Thyroid gland (tissue), 4 donors: ENCODE results near the gene PFDN6. TPM values are rescaled to one million over a fixed set of nuclear protein-coding genes. Genes with fewer than 3 reads are reported as not detected.

Experiments
- DNase-seq, 2 donors: peaks; one replicate each; pipeline ENCODE4 v3.0.0-alpha.2; 2019
- H3K27ac ChIP-seq, 3 donors: fragments of 200-600 bp; sonication (generic); 1 replicate in 2 of 3; 2 replicates in 1 of 3; pipeline ENCODE4 v1.5.1; 2016 to 2019; ENCODE audit warnings: mild to moderate bottlenecking in 1 of 3, moderate library complexity in 1 of 3
- H3K27me3 ChIP-seq: fragments of 200-600 bp; sonication (generic); one replicate; pipeline ENCODE4 v1.5.1; 2019
- H3K36me3 ChIP-seq, 2 donors: fragments of 200-600 bp; sonication (generic); one replicate each; pipeline ENCODE4 v1.5.1; 2016 to 2019
- H3K4me1 ChIP-seq, 2 donors: fragments of 200-600 bp; sonication (generic); one replicate each; pipeline ENCODE4 v1.5.1; 2017 to 2019
- H3K4me3 ChIP-seq, 3 donors: fragments of 200-600 bp; sonication (generic); replicated peaks in 1 of 3; 1 replicate in 2 of 3; 2 replicates in 1 of 3; pipeline ENCODE4 v1.5.1; 2016; ENCODE audit warnings: mild to moderate bottlenecking in 1 of 3
- H3K9me3 ChIP-seq: fragments of 200-600 bp; sonication (generic); one replicate; pipeline ENCODE4 v1.5.1; 2017
- POLR2A ChIP-seq, 2 donors: fragments of 450-650 bp; IDR thresholded peaks; one replicate each; pipeline ENCODE4 v1.6.1; 2017; ENCODE audit warnings: antibody characterized with exemption in 2 of 2, mild to moderate bottlenecking in 2 of 2, moderate library complexity in 1 of 2
- WGBS, 2 donors: methylation state at CpG; one replicate each; pipeline ENCODE4 v1.1.5; 2017; 5-methylcytosine and 5-hydroxymethylcytosine counted together
- intact Hi-C: fragments of 100-400 bp; cut with DNase I; formaldehyde crosslinking; loops from one replicate; pipeline ENCODE4 v1.15.1; 2023
- microRNA-seq: library from miRNA; unstranded; fragments of <30 nt; microRNA quantifications from one replicate; pipeline ENCODE4, GENCODE V29; 2016
- total RNA-seq, 4 donors: library from RNA; depleted of rRNA; stranded (reverse); fragments of >200 nt; gene quantifications; one replicate each; pipeline ENCODE4 v1.2.3, GENCODE V29; 2016
- TF ChIP-seq, protein P1 (sequence below), 6 experiments: fragments of 200-600 bp in 3 of 6; fragments of 450-650 bp in 3 of 6; sonication (generic) in 3 of 6; IDR thresholded peaks; one replicate each; pipeline ENCODE4 v1.5.1; 2016 to 2019; ENCODE audit warnings: antibody characterized with exemption in 6 of 6, mild to moderate bottlenecking in 2 of 6, inconsistent platforms in 1 of 6, moderate library complexity in 1 of 6

Gene PFDN6
- total RNA-seq, 4 donors from 2014 or later, result 29.1 to 51.9 (median 35.6) TPM

DNA sequence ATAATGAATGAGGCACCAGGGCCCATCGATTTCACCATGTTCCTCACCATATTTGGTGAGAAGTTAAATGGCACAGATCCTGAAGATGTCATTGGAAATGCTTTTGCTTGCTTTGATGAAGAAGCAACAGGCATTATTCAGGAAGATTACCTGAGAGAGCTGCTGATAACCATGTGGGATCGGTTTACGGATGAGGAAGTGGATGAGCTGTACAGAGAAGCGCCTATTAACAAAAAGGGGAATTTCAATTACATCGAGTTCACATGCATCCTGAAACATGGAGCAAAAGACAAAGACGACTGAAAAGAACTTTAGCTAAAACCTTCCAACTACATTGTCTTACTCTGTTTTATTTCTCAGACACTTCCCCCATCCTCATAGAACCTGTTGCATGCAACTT, 49.8 kb downstream of the PFDN6 start:
- Histone ChIP-seq H3K36me3 (no peaks in the 10 kb centered on the region), H3K4me1 (peaks cover under 1 to 1% of the 10 kb centered on the region in 2 donors), H3K27me3 (no peaks in the 10 kb centered on the region), H3K27ac (no peak overlapping the region), H3K9me3 (no peaks in the 10 kb centered on the region), H3K4me3 (no peak overlapping the region)
- WGBS, 2 donors, result 85 to 89% methylated on average over 6 of the region's 6 CpGs
- TF ChIP-seq, protein P1, sequence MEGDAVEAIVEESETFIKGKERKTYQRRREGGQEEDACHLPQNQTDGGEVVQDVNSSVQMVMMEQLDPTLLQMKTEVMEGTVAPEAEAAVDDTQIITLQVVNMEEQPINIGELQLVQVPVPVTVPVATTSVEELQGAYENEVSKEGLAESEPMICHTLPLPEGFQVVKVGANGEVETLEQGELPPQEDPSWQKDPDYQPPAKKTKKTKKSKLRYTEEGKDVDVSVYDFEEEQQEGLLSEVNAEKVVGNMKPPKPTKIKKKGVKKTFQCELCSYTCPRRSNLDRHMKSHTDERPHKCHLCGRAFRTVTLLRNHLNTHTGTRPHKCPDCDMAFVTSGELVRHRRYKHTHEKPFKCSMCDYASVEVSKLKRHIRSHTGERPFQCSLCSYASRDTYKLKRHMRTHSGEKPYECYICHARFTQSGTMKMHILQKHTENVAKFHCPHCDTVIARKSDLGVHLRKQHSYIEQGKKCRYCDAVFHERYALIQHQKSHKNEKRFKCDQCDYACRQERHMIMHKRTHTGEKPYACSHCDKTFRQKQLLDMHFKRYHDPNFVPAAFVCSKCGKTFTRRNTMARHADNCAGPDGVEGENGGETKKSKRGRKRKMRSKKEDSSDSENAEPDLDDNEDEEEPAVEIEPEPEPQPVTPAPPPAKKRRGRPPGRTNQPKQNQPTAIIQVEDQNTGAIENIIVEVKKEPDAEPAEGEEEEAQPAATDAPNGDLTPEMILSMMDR (IDR thresholded peaks at IDR 0.05), result no peak
- TF ChIP-seq POLR2A (IDR thresholded peaks at IDR 0.05), result no peak
- no peak for DNase-seq
- intact Hi-C loops, result no loop called here

Small RNA genes within 50 kb of the gene (microRNA-seq; reads per million reads assigned to microRNA genes)
- not detected for gene MIR6834
- gene MIR6873, result not detected

Other genes starting within 250 kb of the PFDN6 start
- gene HLA-DPA1, start 216.0 kb upstream of the PFDN6 start, total RNA-seq, result 100 to 1,000 TPM in 1 of 4 donors, 10 to 100 TPM in 3; 15.4 to 172 (median 67.6) TPM
- gene HLA-DPB1, start 213.6 kb upstream of the PFDN6 start, total RNA-seq, result 10 to 100 TPM; 33.8 to 44.7 (median 41.0) TPM
- 1 to 10 TPM in 3 of 4 donors, under 1 TPM in 1; 0.68 to 2.8 (median 2.0) TPM for gene COL11A2, start 97.1 kb upstream of the PFDN6 start, total RNA-seq
- 10 to 100 TPM; 29.6 to 46.8 (median 41.2) TPM for gene RXRB, start 88.9 kb upstream of the PFDN6 start, total RNA-seq
- 100 to 1,000 TPM in 3 of 4 donors, 10 to 100 TPM in 1; 90.8 to 191 (median 153) TPM for gene SLC39A7, start 88.7 kb upstream of the PFDN6 start, total RNA-seq
- gene HSD17B8, start 84.9 kb upstream of the PFDN6 start, total RNA-seq, result 10 to 100 TPM; 30.2 to 79.4 (median 40.9) TPM
- 10 to 100 TPM; 20.3 to 40.2 (median 24.7) TPM for gene RING1, start 81.1 kb upstream of the PFDN6 start, total RNA-seq
- gene VPS52, start 17.7 kb upstream of the PFDN6 start, total RNA-seq, result 10 to 100 TPM; 45.5 to 64.8 (median 54.8) TPM
- gene RPS18, start 17.5 kb upstream of the PFDN6 start, total RNA-seq, result 1,000 to 10,000 TPM; 1,790 to 3,429 (median 2,432) TPM
- 10 to 100 TPM; 10.5 to 19.8 (median 16.4) TPM for gene B3GALT4, start 12.5 kb upstream of the PFDN6 start, total RNA-seq
- 10 to 100 TPM; 25.8 to 63.9 (median 45.2) TPM for gene WDR46, start 362 bp upstream of the PFDN6 start, total RNA-seq
- gene RGL2, start 9.3 kb downstream of the PFDN6 start, total RNA-seq, result 10 to 100 TPM; 66.8 to 78.5 (median 71.3) TPM
- gene TAPBP, start 24.5 kb downstream of the PFDN6 start, total RNA-seq, result 100 to 1,000 TPM in 3 of 4 donors, 10 to 100 TPM in 1; 86.4 to 151 (median 132) TPM
- 10 to 100 TPM; 17.9 to 30.3 (median 26.3) TPM for gene ZBTB22, start 28.1 kb downstream of the PFDN6 start, total RNA-seq
- gene DAXX, start 33.4 kb downstream of the PFDN6 start, total RNA-seq, result 10 to 100 TPM; 33.7 to 53.2 (median 38.9) TPM
- gene KIFC1, start 102.2 kb downstream of the PFDN6 start, total RNA-seq, result 1 to 10 TPM in 2 of 4 donors, under 1 TPM in 2; 0.13 to 4.3 (median 0.91) TPM
- 100 to 1,000 TPM in 1 of 4 donors, 10 to 100 TPM in 3; 75.3 to 109 (median 88.5) TPM for gene PHF1, start 121.4 kb downstream of the PFDN6 start, total RNA-seq
- 100 to 1,000 TPM; 165 to 296 (median 257) TPM for gene CUTA, start 128.5 kb downstream of the PFDN6 start, total RNA-seq
- gene SYNGAP1, start 130.5 kb downstream of the PFDN6 start, total RNA-seq, result 10 to 100 TPM in 3 of 4 donors, 1 to 10 TPM in 1; 10.0 to 15.3 (median 12.2) TPM
- 1 to 10 TPM; 4.1 to 5.9 (median 4.6) TPM for gene ZBTB9, start 165.0 kb downstream of the PFDN6 start, total RNA-seq